GM15510 (cell line): ENCODE data around the gene C1orf122.

ENCODE experiments used
- POLR2A ChIP-seq: IDR thresholded peaks from 3 replicates; pipeline ENCODE4 v1.6.1; 2011; ENCODE audit warnings: borderline replicate concordance; ENCODE audit not compliant: insufficient read length; ENCODE audit errors: extremely low read depth

C1orf122 gene

DNA sequence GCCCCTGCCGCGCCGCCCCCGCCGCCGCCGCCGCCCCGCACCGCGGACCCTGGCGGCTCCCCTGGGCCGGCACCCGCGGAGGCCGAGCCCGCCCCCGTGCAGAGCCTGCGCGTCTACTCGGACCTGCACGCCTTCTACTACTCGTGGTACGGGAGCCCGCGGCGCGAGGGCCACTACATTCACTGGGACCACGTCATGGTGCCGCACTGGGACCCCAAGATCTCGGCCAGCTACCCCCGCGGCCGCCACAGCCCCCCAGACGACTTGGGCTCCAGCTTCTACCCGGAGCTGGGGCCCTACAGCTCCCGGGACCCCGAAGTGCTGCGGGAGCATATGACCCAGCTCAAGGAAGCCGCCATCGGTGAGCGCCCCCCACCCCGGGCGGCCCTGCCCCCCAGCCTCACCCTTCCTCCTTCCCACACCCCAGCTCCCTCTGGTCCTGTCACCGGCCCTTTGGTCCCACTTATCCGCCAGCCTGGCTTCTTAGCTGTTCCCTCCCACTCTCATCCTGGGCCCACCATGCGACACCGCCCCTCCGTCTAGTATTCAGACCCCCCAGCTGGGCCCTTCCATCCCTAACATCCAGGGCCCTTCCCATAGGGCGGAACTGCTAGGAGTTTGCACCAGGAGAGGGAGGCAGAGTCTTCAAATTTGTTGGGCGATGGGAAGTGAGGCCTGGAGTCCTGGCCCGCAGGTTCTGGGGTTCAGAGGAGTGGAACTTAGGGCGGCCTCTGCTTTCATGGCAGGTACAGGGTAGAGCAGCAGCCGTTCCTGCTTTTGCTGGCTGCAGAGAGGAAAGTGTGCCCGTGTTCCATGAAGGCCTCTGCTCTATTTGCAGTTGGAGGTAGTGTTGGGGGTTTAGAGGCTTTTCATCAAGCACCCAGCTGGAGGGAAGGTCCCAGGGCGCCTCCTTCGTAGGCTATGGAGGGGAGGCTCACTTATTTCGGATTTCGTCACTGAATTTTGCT, 12.9 kb upstream of the C1orf122 start:
- no peak for TF ChIP-seq POLR2A

DNA sequence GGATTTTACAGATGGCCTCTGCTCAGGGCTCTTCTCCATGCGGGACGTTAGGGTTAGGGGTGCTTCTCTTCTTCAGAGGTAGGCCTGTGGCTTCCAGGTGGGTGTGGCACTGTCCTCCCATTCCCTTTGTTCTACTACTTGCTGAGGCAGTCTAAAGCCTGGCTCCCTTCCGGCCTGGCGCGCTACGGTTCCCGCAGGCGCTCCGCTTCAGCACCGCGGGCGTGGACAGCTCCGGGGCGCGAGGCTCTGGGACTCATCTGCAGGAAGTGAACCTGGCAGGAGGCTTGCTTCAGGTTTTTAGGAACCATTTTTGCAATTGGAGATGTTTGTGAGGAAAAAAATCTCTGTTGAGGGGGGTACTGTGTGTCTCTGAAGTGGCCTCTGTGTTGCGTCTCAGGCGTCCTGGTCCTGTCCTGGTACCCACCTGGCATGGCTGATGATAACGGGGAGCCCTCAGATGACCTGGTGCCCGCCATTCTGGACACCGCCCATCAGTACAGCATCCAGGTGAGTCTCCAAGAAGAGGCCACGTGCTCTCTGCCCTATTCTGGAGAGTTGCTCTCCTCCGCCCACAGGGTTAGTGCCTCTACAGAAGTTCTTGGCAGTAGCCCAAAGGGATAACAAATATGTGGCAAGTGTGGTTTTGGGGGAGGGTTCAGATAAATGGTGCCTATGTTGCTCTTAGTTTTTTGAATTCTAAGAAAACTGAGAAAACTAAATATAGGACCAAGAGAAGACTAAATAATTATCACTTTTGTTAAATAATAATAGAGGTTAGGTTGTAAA, 12.1 kb upstream of the C1orf122 start:
- no peak for TF ChIP-seq POLR2A

DNA sequence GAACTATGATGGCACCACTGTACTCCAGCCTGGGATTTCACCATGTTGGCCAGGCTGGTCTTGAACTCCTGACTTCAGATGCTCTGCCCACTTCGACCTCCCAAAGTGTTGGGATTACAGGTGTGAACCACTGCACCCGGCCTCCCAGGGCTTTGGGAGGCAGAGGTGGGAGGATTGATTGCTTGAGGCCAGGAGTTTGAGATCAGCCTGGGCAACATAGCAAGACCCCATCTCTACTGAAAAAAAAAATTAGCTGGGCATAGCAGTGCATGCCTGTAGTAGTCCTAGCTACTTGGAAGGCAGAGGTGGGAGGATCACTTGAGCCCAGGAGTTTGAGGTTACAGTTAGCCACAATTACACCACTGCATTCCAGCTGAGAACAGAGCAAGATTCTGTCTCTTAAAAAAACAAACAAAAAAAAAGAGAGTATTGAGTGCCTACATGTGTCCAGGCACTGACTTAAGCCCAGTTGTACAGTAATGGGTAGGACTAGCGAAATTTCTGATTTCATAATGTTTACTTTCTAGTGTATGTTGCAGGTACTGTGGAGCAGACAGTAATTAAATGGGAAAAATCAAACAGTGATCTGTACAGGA, 9.7 kb upstream of the C1orf122 start:
- no peak for TF ChIP-seq POLR2A

DNA sequence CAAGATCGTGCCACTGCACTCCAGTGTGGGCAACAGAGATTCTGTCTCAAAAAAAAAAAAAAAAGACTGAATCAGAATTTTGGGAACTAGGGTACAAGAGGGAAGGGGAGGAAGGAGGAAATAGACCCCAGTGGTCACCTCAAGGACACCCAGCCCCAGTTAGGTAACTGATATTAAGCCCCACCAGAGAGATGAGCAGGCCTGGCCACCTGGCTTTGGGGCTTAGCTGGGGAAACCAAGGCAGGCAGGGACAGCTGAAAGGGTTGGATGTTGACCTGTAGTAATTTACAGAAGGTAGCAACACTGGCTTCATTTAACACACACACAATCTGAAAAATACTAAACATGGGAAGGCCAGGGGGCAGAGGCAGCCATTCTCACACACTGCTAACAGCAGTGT, 5.2 kb upstream of the C1orf122 start:
- no peak for TF ChIP-seq POLR2A

DNA sequence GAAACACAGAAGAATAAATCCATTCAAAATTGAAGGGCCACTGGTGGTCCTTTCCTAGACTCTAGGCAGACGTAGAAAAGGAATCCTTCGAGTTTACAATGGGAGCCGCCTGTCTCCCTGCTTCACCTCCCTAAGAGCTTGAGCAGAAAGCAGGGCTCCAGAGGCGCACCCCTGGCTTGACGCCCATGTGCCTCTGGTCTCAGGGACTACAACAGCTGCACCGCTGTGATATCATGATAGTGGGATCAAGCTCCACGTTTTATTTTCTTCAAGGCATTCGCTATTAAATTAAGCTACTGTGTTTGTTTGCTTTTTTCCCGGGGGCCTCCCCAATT, 403 bp upstream of the C1orf122 start:
- TF ChIP-seq POLR2A: no peak

DNA sequence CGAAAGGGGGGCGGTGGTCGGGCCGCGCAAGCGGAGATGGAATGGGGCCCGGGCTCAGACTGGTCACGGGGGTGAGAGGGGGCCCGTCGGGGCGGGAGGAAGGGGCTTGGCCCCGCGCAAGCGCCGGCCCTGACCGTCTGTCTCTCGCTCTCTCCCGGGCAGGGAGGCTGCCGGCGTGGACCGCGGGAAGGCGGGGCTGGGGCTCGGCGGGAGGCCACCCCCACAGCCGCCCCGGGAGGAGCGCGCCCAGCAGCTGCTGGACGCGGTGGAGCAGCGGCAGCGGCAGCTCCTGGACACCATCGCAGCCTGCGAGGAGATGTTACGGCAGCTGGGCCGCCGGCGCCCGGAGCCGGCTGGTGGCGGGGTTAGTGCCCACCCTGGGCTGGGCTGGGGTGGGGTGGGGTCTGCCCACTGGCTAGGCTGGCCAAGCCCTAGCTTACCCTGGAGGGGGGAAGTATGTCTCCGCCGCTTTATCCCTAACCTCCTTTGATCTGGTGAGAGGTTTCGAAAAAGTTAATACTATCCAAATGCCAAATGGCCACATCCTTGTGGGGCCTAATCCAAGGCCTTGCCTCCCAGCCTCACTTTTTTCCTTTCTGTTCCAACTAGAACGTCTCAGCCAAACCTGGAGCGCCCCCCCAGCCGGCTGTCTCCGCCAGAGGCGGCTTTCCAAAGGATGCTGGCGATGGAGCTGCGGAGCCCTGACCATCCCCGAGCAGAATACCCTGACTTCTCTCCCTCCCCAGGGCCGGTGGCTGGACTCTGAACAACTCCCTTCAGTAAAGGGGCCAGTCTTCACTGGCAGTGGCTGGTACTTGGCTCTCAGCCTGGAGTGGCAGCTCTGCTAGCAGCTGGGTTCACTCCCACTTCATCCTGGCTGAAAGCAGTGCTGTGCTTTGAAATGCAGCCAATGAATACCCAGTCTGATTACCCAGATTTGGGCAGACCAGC, 1.1 kb downstream of the C1orf122 start:
- TF ChIP-seq POLR2A: no peak

DNA sequence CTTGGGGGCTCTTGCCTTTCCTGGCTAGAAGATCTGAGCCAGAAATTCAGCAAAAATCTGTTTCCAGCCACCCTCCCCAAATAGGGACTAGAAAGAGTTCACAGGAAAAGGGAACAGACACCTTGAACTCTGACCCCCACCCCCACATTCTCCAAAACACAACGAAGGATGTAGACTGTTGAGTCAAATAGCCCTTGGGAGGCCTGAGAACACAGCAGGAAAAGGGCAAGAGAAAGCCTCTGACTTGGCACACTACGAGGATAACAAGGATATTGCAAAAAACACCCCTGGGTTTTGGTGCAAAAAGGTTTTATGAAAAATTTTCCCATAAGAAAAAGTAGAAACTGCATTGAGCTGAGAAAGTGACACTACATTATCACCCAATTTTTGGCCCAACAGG, 2.4 kb downstream of the C1orf122 start:
- TF ChIP-seq POLR2A: no peak

DNA sequence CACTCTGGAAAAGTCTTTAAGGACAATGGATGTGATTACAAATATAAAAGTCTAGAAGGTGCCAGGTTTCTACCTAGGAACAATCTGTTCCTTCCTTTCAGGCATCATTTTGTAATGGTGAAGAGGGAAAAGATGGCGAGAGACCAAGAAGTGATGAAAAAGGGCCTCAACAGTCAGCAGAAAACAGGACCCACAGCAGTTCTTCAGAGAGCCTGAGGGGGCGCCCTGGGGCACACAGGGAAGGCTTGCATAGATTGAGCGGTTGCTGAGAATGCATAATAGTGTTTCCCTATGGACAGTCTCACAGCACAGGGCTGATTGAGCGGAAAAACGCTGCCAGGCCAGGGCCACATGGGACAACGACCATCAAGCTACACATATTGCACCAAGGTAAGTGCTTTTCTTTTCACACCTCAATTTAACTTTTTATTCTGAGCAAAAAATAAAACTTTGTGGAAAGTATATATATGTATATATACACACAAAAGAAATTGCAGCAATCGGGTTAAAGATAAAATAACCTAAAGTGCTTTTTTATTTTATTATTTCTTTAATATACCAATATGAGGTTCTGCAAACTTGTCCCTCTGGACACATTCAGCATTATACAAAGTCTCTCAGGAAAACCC, 3.6 kb downstream of the C1orf122 start:
- TF ChIP-seq POLR2A: no peak

DNA sequence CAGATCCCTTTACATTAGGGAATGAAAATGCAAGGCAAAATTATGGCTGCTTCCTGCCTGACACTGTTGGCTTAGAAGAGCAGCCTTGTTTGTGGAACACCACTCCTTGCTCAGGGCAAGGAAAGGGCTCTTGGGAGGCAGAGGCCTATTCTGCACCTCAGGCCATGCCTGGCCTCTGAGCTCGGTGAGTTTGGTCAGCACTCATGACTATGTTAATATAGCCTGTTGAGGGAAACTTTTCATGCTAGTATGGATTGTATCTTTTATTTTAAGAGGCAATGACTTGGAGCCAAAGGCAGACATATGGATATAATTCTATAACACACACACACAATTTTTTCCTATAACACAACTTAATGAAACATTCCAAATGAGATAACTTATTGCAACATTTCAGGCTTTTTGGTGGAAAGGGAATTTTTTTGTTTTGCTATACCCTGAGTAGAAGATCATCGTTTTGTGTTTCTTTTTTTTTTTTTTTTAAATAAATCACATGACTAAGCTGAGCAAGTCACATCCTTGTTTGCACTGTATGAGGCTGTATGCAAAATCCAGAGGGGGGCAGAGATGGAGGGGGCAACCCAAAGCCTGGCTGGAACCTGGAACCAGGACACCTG, 6.0 kb downstream of the C1orf122 start:
- no peak for TF ChIP-seq POLR2A

DNA sequence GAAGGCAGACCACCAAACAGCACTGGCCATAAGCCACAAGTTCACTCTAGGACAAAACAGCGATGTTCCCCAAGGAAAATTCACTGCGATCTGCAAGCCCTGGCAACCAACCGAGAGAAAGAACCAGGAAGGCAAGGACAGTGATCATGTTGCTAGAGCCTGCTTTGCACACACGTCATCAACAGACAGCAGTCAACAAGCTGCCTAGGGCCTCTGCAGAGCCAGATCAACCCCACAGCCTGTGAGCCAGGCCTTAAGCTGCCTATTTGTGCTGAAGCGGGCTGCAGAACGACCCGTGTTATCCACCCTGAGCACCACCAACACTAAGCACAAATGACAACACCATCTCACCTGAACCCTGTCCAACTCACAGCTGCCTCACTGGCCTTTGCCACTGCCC, 6.7 kb downstream of the C1orf122 start:
- TF ChIP-seq POLR2A: no peak

DNA sequence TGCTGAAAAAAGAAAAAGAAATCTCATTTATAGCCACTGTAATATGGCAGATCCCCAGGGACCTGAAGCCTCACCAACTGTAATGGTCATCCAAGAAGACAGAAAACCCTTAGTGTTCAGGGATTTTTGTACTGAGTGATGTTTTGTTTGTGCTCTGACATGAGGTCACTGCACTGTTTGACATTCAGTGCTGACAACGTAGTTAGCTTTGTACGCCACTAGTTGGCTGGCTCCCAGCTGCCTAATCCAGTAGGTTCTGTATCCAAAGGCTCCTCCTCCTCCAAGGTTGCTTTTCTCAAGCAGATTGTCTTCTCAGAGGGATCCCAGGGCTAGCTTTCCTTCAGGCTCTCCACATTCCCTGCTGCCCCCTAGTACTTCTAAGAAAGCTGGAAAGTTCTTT, 9.9 kb downstream of the C1orf122 start:
- no peak for TF ChIP-seq POLR2A

DNA sequence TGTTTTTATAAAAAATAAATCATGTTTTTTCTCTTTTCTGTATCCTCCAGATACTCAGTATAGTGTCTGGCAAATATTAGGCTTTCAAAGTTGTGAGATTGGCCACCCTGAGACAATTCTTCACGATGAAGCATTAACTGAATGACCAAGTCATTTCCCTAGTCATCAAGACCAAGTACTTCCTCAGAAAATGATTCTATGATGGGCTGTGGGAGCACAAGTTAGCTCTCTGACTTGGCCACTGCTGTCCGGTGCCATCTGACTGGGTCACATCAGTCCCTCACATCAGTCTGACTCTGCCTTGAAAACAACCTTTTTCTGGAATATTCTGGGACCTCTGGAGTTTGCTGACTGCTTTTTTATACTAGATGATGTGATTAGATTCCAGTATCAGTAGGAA, 13.9 kb downstream of the C1orf122 start:
- TF ChIP-seq POLR2A: no peak
